Measurements from ENCODE around the gene RASL11A. TPM values are rescaled to one million over a fixed set of nuclear protein-coding genes. Genes with fewer than 3 reads are reported as not detected.
"Not testable (repeated sequence)": the region's sequence is repeated elsewhere in the genome, so short reads cannot be mapped to it uniquely, and the experiment has no call there.

Gene RASL11A
- polyA plus RNA-seq, 4 donors, result 8.2 to 35.6 (median 29.5) TPM

DNA sequence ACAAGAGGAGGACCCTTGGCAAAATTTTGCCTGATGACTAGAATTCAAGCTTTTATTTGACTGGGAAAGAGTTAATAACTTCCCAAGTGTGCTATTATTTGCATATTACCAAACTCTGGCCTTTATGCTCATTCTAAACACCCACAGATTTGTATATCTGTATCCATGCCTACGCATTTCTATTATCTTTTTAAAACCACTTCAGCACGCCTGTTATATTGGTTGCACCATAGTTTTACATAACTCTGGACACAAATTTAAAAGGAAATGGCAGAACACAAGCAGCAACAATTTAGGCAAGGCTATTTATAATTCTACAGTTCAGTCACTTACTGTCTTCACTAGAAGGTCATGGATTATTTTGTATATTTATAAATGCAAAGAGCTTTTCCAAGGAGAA, 3.7 kb upstream of the RASL11A start:
- no peak for DNase-seq (ENCODE audit: low read depth in 4 of 4, low spot score in 3 of 4)

DNA sequence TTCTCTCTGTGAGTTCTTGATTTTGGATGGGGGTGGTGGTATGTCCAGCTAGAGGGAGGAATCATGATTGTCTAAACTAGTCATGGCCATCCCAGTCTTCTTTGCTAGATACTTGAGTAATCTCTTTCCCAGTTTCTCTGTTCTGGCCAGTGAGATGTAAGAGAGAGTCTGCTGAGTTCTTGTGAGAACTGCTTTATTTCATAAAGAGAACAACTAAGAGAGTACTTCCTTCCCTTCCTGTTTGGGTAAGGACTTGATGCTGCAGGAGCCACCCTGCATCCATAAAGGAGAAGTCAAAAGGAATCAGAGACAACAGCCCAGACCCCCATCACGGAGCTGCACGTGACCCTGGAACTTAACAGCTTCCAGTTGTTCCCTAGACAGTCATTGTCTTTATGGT, 3.0 kb upstream of the RASL11A start:
- DNase-seq (ENCODE audit: low read depth in 4 of 4, low spot score in 3 of 4), result no peak

DNA sequence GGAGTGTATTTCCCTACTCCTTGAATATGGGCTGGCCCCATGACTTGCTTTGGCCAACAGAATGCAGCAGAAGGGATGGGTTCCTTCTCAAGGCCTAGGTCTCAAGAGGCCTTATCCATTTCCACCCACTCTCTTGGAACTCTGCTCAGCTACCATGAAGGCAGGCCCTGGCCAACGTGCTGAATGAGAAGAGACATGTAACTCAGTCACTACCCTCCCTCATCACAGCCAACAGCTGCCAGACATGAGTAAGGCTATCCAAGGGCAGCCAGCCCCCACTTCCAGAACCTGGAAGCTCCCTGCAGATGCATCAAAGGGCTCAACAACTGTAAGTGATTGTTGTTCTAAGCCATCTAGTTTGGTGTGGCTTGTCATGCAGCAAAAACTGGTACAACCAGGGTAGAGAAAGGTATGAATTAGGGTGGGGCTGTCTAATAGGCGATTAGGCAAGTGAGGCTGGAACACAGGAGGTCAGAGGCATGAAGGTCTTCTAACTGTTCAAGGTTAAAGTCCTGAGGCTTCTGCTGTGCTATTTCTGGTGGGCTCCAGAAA, 1.4 kb upstream of the RASL11A start:
- DNase-seq (ENCODE audit: low read depth in 4 of 4, low spot score in 3 of 4), result no peak

DNA sequence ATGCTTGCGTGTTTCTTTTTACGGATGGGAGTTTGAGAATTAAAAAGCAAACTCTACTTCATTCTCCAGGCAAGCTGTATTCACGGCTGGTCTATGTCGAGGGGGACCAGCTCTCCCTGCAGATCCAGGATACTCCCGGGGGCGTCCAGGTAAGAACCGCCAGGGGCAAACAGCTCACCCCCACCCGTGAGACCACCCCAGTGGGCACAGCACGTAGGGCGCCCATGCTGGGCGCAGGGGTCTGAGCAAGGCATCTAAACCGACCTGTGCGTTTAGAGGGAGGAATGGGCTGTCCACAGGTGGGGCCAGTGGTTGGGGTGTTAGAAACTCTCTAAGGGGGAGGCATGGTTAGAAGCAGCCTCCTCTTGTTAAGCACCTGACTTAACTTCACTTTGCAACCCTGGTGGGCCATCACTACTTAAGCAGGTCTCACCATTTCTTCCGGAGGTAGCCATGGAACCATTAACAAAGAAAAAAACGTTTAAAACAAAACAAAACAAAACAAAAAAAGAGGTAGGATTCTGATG, 1.0 kb downstream of the RASL11A start:
- no peak for DNase-seq (ENCODE audit: low read depth in 4 of 4, low spot score in 3 of 4)

DNA sequence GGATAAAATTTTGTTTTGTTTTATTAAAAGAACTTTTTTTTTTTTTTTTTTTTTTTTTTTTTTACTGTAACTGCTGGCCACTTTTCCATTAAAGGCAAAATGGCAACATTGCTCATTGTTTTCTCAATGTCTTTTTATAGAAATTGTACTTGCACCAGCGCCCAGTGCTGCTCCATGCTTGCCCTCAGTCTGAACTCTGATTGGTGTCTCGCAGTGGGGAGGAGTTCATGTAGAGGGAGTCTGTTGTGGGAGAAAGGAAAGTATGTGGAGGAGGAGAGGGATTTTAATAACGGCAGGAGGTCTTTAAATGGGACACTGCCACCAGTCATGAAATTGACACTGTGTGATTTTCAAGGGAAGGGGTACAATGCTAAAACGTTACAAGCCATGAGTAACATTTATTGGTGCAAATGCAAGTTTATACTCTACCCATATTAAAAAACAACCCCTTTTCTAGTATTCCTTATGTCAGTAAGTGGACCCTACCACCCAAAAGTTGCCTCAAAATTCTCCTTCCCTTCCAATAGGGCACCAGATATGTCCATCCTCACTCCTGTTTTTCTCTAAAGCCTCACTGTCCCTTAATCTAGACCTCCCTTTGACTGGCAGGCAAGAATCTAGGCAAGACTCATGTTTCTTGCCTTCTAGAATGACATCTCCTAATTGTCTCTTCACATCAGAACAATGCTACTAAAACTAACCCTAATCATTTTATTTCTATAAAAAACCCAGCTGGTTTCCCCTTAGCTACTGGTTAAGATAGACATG, 3.2 kb downstream of the RASL11A start:
- no peak for DNase-seq (ENCODE audit: low read depth in 4 of 4, low spot score in 3 of 4)

DNA sequence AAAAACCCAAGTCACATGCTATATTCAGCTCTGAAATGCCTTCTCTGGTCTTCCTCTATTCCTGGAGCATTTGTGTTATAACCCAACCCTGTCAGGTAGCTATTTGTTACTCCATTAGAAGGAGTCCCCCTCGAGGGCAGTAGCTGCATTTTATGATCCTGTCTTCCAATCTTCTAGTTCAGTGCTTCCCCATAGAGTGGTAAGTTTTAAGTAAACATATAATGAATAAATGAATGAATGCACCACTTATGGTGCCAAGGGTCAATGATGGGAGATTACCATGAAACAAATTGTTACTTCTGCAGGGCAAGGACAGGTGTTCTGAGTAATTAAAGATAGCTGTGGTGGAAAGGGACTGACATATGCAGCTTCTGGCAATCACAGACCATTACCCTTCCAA, 4.0 kb downstream of the RASL11A start:
- DNase-seq (ENCODE audit: low read depth in 4 of 4, low spot score in 3 of 4), result no peak

DNA sequence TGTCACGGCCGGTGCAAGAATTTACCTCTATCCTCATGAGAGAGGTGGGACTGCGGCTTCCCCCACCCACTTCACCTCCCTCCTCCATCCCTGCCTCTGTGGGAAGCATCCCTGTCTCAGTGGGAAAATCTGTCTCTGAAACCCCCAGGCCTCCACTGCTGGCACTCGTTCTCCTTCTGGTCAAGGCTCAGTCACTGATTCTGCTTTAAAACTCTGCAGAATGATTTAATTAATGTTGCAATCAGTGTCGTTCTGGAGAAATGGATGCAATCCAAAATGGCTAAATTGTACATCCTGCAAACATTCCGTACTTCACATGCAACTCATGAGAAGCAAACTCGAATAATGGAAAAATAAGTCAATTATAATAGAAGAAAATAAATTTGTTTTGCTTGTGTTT, 5.6 kb downstream of the RASL11A start:
- no peak for DNase-seq (ENCODE audit: low read depth in 4 of 4, low spot score in 3 of 4)

- DNase-seq (ENCODE audit: low read depth in 4 of 4, low spot score in 3 of 4), result no peak
Measured at GRCh38 chr13:27279506-27279905, 8.9 kb downstream of the RASL11A start.

DNA sequence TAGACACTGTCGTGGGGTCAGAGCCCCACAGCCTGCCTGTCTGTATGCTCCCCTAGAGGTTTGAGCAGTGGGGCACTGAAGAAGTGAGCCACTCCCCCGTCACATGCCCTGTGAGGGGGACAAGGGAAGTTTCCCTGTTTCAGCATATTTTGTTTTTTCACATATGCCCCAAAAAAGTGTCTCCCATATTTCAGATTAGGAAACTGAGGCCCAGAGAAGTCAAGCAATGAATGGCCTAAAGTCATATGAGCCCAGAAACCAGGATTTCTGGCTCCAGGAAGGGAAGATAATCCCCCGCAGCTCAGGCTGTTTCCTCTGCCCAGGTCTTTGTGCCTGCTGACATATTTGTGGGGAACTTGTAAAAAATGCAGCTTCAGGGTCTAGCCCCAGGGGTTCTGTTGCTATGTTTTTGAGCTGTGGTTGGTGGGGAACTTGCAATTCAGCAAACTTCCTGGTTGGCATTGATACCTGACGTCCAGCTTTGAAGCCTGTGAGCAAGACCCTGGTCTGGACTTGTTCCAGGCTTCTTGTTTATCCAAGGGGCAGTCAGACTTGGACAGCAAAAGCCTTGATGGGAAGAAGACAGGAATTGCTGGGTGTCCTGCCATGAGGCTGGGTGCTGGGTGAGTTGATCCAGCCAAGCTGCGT, 9.5 kb downstream of the RASL11A start:
- DNase-seq (ENCODE audit: low read depth in 4 of 4, low spot score in 3 of 4), result no peak

DNA sequence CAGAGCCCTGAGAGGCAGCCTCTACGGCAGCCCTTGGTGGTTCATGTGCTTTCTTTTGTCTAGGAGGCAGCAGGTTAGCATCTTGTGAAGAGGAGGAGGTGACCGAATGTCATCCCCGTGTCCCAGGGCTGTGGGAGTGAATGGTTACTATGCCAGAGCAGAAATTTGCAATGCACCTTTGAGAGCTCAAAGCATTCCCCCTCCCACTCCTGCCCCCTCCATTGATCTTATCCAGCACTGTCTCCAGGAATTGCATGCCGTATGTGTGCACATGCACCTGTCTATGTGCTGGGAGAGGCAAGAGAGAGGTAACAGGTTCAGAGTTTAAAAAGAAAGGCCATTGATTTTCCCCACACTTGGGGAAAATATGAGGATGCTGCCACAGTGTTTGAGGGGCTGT, 10.2 kb downstream of the RASL11A start:
- no peak for DNase-seq (ENCODE audit: low read depth in 4 of 4, low spot score in 3 of 4)

GRCh38 chr13:27281420-27281819, 10.8 kb downstream of the RASL11A start:
- no peak for DNase-seq (ENCODE audit: low read depth in 4 of 4, low spot score in 3 of 4)

- DNase-seq (ENCODE audit: low read depth in 4 of 4, low spot score in 3 of 4), result no peak
Measured at GRCh38 chr13:27283906-27284493, 13.4 kb downstream of the RASL11A start.

- no peak for DNase-seq (ENCODE audit: low read depth in 4 of 4, low spot score in 3 of 4)
Measured at GRCh38 chr13:27288392-27288791, 17.8 kb downstream of the RASL11A start.

DNA sequence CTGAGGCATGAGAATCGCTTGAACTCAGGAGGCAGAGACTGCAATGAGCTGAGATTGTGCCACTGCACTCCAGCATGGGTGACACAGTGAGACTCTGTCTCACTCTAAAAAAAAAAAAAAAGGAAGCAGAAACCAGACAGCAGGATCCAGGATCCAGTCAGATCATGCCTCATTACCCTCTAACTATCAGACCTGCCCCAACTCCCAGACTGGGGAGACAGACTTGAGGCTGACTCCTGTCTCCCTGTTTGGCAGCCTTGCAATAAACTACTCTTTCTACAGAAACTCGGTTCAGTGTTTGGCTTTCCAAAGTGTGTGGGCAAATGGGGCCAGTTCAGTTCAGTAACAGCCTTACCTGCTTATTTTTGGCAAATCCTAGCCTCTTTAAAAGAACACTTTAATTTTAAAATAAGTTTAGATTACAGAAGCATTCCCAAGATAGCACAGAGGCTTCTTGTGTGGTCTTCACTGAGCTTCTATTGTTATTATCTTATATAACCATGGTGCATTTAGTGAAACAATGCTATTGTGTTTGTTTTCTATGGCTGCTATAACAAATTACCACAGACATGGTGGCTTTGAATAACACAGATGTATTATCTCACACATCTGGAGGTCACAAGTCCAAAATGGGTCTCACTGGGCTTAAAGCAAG, 18.5 kb downstream of the RASL11A start:
- no peak for DNase-seq (ENCODE audit: low read depth in 4 of 4, low spot score in 3 of 4)

GRCh38 chr13:27290715-27291114, 20.1 kb downstream of the RASL11A start:
- DNase-seq (ENCODE audit: low read depth in 4 of 4, low spot score in 3 of 4), result no peak

GRCh38 chr13:27291967-27292366, 21.3 kb downstream of the RASL11A start:
- DNase-seq (ENCODE audit: low read depth in 4 of 4, low spot score in 3 of 4), result not testable (repeated sequence)

- no peak for DNase-seq (ENCODE audit: low read depth in 4 of 4, low spot score in 3 of 4)
Measured at GRCh38 chr13:27293076-27293691, 22.6 kb downstream of the RASL11A start.

DNA sequence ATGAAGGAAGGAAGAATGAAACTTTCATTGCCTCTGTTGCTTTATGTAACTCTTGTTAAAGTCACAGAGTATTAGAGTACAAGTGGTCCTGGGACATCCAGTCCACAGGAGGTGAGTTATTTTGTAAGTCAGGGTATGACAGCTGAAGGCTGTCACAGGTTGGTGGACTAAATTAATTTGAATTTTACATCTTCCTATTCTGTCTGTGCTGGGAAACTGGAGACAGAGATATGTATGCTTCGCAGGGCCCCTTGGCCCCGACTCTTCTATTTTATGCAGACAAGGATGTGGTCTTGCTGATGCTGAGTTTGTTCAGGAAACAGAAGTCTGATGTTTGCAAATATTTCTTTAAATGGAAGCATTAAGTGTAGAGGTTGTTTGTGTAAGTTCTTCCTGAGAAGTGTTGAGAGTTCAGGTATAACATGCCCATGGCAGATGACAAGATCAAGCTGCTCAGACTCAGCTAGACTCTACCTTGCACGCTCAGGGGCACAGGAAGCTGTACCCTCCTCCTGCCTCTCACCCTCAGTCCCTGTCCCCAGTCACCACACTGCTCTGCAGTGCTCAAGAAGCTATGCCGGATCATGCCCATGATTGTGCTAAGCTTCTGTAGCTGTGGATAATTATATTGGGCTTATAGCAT, 23.4 kb downstream of the RASL11A start:
- no peak for DNase-seq (ENCODE audit: low read depth in 4 of 4, low spot score in 3 of 4)

DNA sequence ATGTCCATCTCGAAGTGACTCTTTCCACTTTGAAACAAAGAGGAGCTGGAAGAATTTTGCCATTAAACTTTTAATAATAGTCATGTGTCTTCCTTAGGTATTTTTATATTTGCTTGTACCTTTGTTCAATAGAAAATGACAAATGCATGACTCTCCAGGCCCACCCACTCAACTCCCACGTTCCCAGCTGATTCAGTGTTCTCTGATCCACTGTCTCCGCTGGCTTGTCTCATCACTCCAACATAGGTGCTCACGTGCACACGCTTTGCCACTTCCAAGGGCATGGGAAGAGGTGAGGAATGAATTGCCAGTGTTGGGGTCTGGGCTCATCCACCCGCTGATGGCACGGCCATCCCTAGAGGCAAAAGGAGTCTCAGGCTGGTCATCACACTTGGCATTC, 24.5 kb downstream of the RASL11A start:
- DNase-seq (ENCODE audit: low read depth in 4 of 4, low spot score in 3 of 4), result no peak

DNA sequence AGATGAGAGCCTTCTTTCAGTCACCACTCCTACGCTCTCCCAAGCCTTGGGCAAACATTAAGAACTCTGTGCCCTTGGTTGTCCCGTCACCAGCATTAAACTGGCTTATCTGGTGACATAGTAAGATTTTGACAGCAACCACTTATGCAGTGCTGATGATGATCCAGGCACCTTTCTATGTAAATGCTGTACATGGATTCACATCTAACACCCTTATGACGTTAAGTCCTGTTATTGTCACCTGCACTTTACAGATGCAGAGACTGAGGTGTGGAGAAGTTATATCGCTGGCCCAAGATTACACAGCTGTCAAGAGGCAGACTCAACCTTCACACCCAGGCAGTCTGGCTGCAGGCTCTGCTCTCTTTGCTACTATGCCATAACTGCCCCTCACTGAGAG, 25.0 kb downstream of the RASL11A start:
- DNase-seq (ENCODE audit: low read depth in 4 of 4, low spot score in 3 of 4), result no peak
